Upper lobe of left lung (tissue), 4 donors: ENCODE measurements around the gene ZNF81.

ENCODE experiments used
- EP300 ChIP-seq, 4 donors: sonication (generic); formaldehyde crosslinking; IDR thresholded peaks; one replicate each; pipeline ENCODE4 v1.5.1; 2017; ENCODE audit warnings: antibody characterized with exemption in 4 of 4, control low read depth in 2 of 4
- POLR2A ChIP-seq, 4 donors: fragments of 450-650 bp; IDR thresholded peaks; one replicate each; pipeline ENCODE4 v1.5.1; 2016 to 2017; ENCODE audit warnings: antibody characterized with exemption in 4 of 4, mild to moderate bottlenecking in 2 of 4
- TF ChIP-seq, protein P1 (sequence below), 6 experiments: fragments of 450-650 bp in 4 of 6; fragments of 200-600 bp in 2 of 6; sonication (generic) in 2 of 6; IDR thresholded peaks; one replicate each; pipeline ENCODE4 v1.5.1; 2016 to 2019; ENCODE audit warnings: antibody characterized with exemption in 6 of 6

DNA sequence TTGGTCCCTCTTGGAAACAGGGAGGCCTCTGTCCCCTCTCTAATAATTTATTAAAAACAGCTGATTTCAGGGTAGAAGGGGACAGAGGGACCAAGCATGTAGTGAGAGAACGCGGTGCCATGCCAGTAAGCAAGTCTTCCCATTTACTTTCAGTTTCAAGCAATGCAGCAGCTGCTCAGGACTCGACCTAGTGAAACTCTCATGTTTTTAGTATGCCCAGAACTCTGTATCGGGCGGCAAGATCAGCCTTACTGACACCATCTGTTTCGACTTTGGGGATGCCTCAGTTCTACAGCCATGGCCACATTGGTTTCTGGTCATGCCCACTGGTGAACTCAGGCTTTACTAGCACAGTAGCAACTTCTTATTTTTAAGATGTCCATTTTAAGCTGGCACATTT, 40.6 kb downstream of the ZNF81 start:
- TF ChIP-seq, protein P1, sequence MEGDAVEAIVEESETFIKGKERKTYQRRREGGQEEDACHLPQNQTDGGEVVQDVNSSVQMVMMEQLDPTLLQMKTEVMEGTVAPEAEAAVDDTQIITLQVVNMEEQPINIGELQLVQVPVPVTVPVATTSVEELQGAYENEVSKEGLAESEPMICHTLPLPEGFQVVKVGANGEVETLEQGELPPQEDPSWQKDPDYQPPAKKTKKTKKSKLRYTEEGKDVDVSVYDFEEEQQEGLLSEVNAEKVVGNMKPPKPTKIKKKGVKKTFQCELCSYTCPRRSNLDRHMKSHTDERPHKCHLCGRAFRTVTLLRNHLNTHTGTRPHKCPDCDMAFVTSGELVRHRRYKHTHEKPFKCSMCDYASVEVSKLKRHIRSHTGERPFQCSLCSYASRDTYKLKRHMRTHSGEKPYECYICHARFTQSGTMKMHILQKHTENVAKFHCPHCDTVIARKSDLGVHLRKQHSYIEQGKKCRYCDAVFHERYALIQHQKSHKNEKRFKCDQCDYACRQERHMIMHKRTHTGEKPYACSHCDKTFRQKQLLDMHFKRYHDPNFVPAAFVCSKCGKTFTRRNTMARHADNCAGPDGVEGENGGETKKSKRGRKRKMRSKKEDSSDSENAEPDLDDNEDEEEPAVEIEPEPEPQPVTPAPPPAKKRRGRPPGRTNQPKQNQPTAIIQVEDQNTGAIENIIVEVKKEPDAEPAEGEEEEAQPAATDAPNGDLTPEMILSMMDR (IDR thresholded peaks at IDR 0.05), result no peak
- TF ChIP-seq EP300 (IDR thresholded peaks at IDR 0.05), result no peak
- no peak for TF ChIP-seq POLR2A (IDR thresholded peaks at IDR 0.05)
